WTC11 (cell line): ENCODE results near the gene MACF1. TPM values are rescaled to one million over a fixed set of nuclear protein-coding genes. Genes with fewer than 3 reads are reported as not detected.

Source experiments
- ATAC-seq: fragments of 200-7000 bp; cut with Tn5 transposase; 2 replicates; pipeline ENCODE4 v1.10.0; 2021; ENCODE audit warnings: mild to moderate bottlenecking, moderate library complexity
- CTCF ChIA-PET: fragments of 300-600 bp; sonication (Branson Sonifier 250); formaldehyde crosslinking; loops from one replicate; lab custom pipeline; 2021; ENCODE audit warnings: antibody characterized with exemption; lab: Charles Lee
- POLR2A ChIA-PET: fragments of 350-600 bp; sonication (Branson Sonifier 250); formaldehyde crosslinking; loops from one replicate; lab custom pipeline; 2021; ENCODE audit warnings: antibody characterized with exemption; lab: Charles Lee
- DNase-seq: peaks from one replicate; pipeline ENCODE4 v3.0.0; 2021; ENCODE audit warnings: low spot score
- H3K27ac Mint-ChIP-seq: 2 replicates; pipeline ENCODE4 v1.8.0; 2021; ENCODE audit warnings: mixed read lengths
- H3K27me3 Mint-ChIP-seq: 2 replicates; pipeline ENCODE4 v1.8.0; 2021; ENCODE audit warnings: low read depth, mild to moderate bottlenecking, moderate library complexity, mixed read lengths
- H3K36me3 Mint-ChIP-seq: 2 replicates; pipeline ENCODE4 v1.8.0; 2021; ENCODE audit warnings: mixed read lengths
- H3K4me1 Mint-ChIP-seq: 2 replicates; pipeline ENCODE4 v1.8.0; 2022; ENCODE audit warnings: mixed read lengths
- H3K4me3 Mint-ChIP-seq: 2 replicates; pipeline ENCODE4 v1.8.0; 2021; ENCODE audit warnings: mild to moderate bottlenecking, moderate library complexity, mixed read lengths
- H3K9me3 Mint-ChIP-seq: 2 replicates; pipeline ENCODE4 v1.8.0; 2021; ENCODE audit warnings: mixed read lengths
- ARID4B ChIP-seq: sonication (generic); formaldehyde crosslinking; IDR thresholded peaks from 2 replicates; pipeline ENCODE4 v1.8.0; 2023; ENCODE audit warnings: missing genetic modification reagents, mild to moderate bottlenecking, borderline replicate concordance
- ATF3 ChIP-seq: sonication (generic); formaldehyde crosslinking; conservative IDR thresholded peaks from 2 replicates; pipeline ENCODE4 v1.8.1; 2022; ENCODE audit warnings: mild to moderate bottlenecking, missing genetic modification reagents
- CDX4 ChIP-seq: fragments of 250-450 bp; sonication (Bioruptor Pico); IDR thresholded peaks from 2 replicates; pipeline ENCODE4 v1.9.0; 2021; ENCODE audit warnings: moderate library complexity, mild to moderate bottlenecking, inconsistent platforms, borderline replicate concordance
- CREM ChIP-seq: sonication (generic); formaldehyde crosslinking; IDR thresholded peaks from 2 replicates; pipeline ENCODE4 v1.8.1; 2022; ENCODE audit warnings: mild to moderate bottlenecking, missing genetic modification reagents, moderate library complexity
- EMX1 ChIP-seq: fragments of 250-450 bp; sonication (Bioruptor Pico); IDR thresholded peaks from 2 replicates; pipeline ENCODE4 v1.8.0; 2021; ENCODE audit warnings: mild to moderate bottlenecking
- ESRRA ChIP-seq: sonication (generic); formaldehyde crosslinking; IDR thresholded peaks from 2 replicates; pipeline ENCODE4 v1.8.1; 2022; ENCODE audit warnings: mild to moderate bottlenecking, missing genetic modification reagents, borderline replicate concordance
- FOXK1 ChIP-seq: sonication (generic); formaldehyde crosslinking; IDR thresholded peaks from 2 replicates; pipeline ENCODE4 v1.8.0; 2022; ENCODE audit warnings: mild to moderate bottlenecking, moderate library complexity, missing genetic modification reagents
- IRF1 ChIP-seq: sonication (generic); formaldehyde crosslinking; IDR thresholded peaks from 2 replicates; pipeline ENCODE4 v1.8.0; 2023; ENCODE audit warnings: missing genetic modification reagents
- MAX ChIP-seq: sonication (generic); formaldehyde crosslinking; IDR thresholded peaks from 2 replicates; pipeline ENCODE4 v1.8.0; 2022; ENCODE audit warnings: mild to moderate bottlenecking, missing genetic modification reagents
- MYBL2 ChIP-seq: sonication (generic); formaldehyde crosslinking; IDR thresholded peaks from 2 replicates; pipeline ENCODE4 v1.8.1; 2023; ENCODE audit warnings: mild to moderate bottlenecking, moderate library complexity, missing genetic modification reagents
- NFE2L1 ChIP-seq: sonication (generic); formaldehyde crosslinking; IDR thresholded peaks from 2 replicates; pipeline ENCODE4 v1.8.1; 2023; ENCODE audit warnings: missing genetic modification reagents
- NR1H2 ChIP-seq: sonication (generic); formaldehyde crosslinking; IDR thresholded peaks from 2 replicates; pipeline ENCODE4 v1.9.0; 2021; ENCODE audit warnings: mild to moderate bottlenecking, moderate library complexity, missing genetic modification reagents
- OVOL2 ChIP-seq: fragments of 250-450 bp; sonication (Bioruptor Pico); IDR thresholded peaks from 2 replicates; pipeline ENCODE4 v1.9.0; 2021; ENCODE audit warnings: mild to moderate bottlenecking, borderline replicate concordance
- SOX15 ChIP-seq: fragments of 250-450 bp; sonication (Bioruptor Pico); IDR thresholded peaks from 2 replicates; pipeline ENCODE4 v1.9.0; 2021; ENCODE audit warnings: mild to moderate bottlenecking
- total RNA-seq: library from RNA; stranded (reverse); gene quantifications from 3 replicates; pipeline ENCODE4 v1.2.3, GENCODE V29; 2021

The MACF1 gene
- total RNA-seq, 1 experiment from 2014 or later = 327 TPM

GRCh38 chr1:39224295-39224829 lies 19.9 kb downstream of the MACF1 start:
- H3K36me3 Mint-ChIP-seq = no peaks in the 10 kb centered on the region
- no peaks in the 10 kb centered on the region for H3K27me3 Mint-ChIP-seq
- no peak for TF ChIP-seq MAX
- no peak for TF ChIP-seq OVOL2
- no peak for TF ChIP-seq ESRRA (CRISPR knock-in tag)
- no peak for ATAC-seq
- POLR2A ChIA-PET = no interaction called here
- no peaks in the 10 kb centered on the region for H3K9me3 Mint-ChIP-seq
- CTCF ChIA-PET = no interaction called here
- DNase-seq = no peak
- peaks cover 45% of the 10 kb centered on the region for H3K4me1 Mint-ChIP-seq
- no peak overlapping the region for H3K4me3 Mint-ChIP-seq
- H3K27ac Mint-ChIP-seq = peak overlapping the region; percentile 3

- H3K9me3 Mint-ChIP-seq = no peaks in the 10 kb centered on the region
These were observed 22.3 kb downstream of the MACF1 start for GRCh38 chr1:39226836-39227235.

More at GRCh38 chr1:39226836-39227235, 22.3 kb downstream of the MACF1 start:
- TF ChIP-seq NR1H2 (CRISPR knock-in tag) (no peak), SOX15 (CRISPR knock-in tag) (no peak), ARID4B (no peak), MYBL2 (no peak), CREM (CRISPR knock-in tag) (no peak), CDX4 (CRISPR knock-in tag) (no peak), IRF1 (CRISPR knock-in tag) (no peak), FOXK1 (CRISPR knock-in tag) (no peak), NFE2L1 (CRISPR knock-in tag) (no peak), ATF3 (CRISPR knock-in tag) (no peak), EMX1 (CRISPR knock-in tag) (no peak)
- ChIA-PET CTCF (interaction anchor here (1.3 to 6.3 kb wide), 3 partner anchors 12 to 35 kb away, joined by 5 to 33 read pairs (median 11); no protein-coding TSS in a partner anchor), POLR2A (no interaction called here)
- DNase-seq (no peak), ATAC-seq (no peak)
- peaks cover 50% of the 10 kb centered on the region for H3K4me1 Mint-ChIP-seq
- no peaks in the 10 kb centered on the region for H3K27me3 Mint-ChIP-seq
- H3K27ac Mint-ChIP-seq = no peak overlapping the region
- no peaks in the 10 kb centered on the region for H3K36me3 Mint-ChIP-seq
- no peak overlapping the region for H3K4me3 Mint-ChIP-seq
